Measurements from ENCODE around the gene MARS1.

- no peak for TF ChIP-seq CTCF (IDR thresholded peaks at IDR 0.05)
- no peak for TF ChIP-seq POLR2A (IDR thresholded peaks at IDR 0.05)
Observed at GRCh38 chr12:57467212-57467874, 20.5 kb upstream of the MARS1 start.

All from esophagus squamous epithelium (tissue), 4 donors.